GM23248 (cell line): ENCODE results near the gene ARID1B.

Experiments
- EZH2 ChIP-seq: fragments of 200-600 bp; sonication (generic); IDR thresholded peaks from 2 replicates; pipeline ENCODE4 v1.6.1; 2018; ENCODE audit warnings: antibody characterized with exemption, mild to moderate bottlenecking; ENCODE audit not compliant: insufficient read depth, poor library complexity, severe bottlenecking
- EZH2phosphoT487 ChIP-seq: fragments of 200-600 bp; sonication (generic); IDR thresholded peaks from 2 replicates; pipeline ENCODE4 v1.6.1; 2018; ENCODE audit warnings: antibody characterized with exemption, moderate library complexity, mild to moderate bottlenecking, low read depth; ENCODE audit not compliant: insufficient read depth

DNA sequence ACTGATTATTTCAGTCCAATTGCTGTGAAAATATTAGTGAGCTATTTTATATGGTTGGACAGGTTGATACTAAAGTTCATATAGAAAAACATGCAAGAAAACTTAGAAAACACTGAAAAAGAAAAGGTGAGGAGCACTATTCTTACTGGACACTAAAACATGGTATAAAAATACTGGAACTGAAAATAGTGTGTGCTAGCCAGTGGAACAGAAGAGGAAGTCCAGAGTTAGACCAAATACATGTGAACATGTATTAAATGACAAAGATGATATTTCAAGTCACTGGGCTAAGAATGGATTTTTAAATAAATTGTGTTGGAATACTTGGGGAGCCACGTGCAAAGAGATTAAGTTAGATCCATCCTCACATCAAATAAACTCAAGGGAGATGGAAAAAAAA lies 327.6 kb downstream of the ARID1B start:
- no peak for TF ChIP-seq EZH2
- TF ChIP-seq EZH2phosphoT487: no peak
